DND-41 (cell line): Measurements from ENCODE around the gene KLHL30.

Experiments
- ATAC-seq: fragments of 200-7000 bp; cut with Tn5 transposase; 3 replicates; pipeline ENCODE4 v1.9.1; 2021; ENCODE audit warnings: low read depth; ENCODE audit not compliant: insufficient read depth
- DNase-seq: peaks from one replicate; pipeline ENCODE4 v3.0.0-alpha.2; 2020
- H2AFZ ChIP-seq: 2 replicates; pipeline ENCODE4 v1.6.0; 2012; ENCODE audit warnings: low read depth, low read length
- H3K27ac ChIP-seq: 2 replicates; pipeline ENCODE4 v1.5.1; 2012; ENCODE audit warnings: low read length, inconsistent platforms
- H3K27me3 ChIP-seq: fragments of 200-600 bp; sonication (generic); 2 replicates; pipeline ENCODE4 v1.6.0; 2012; ENCODE audit warnings: low read length, mild to moderate bottlenecking, inconsistent platforms; ENCODE audit not compliant: insufficient read depth, poor library complexity
- H3K36me3 ChIP-seq: 2 replicates; pipeline ENCODE4 v1.5.1; 2012; ENCODE audit warnings: low read length, inconsistent platforms; ENCODE audit not compliant: insufficient read depth
- H3K4me1 ChIP-seq: 2 replicates; pipeline ENCODE4 v1.5.1; 2012; ENCODE audit warnings: mild to moderate bottlenecking, low read length; ENCODE audit not compliant: insufficient read depth
- H3K4me2 ChIP-seq: 2 replicates; pipeline ENCODE4 v1.6.0; 2012; ENCODE audit warnings: mild to moderate bottlenecking, moderate library complexity, low read length, inconsistent platforms; ENCODE audit not compliant: insufficient read depth
- H3K4me3 ChIP-seq, 2 experiments: fragments of 200-600 bp in 1 of 2; shearing (Covaris generic) in 1 of 2; 2 replicates each; pipeline ENCODE4 v1.5.1; 2012 to 2016; ENCODE audit warnings: inconsistent platforms in 2 of 2, low read length in 2 of 2, mild to moderate bottlenecking in 2 of 2, low read depth in 1 of 2, moderate library complexity in 1 of 2
- H3K79me2 ChIP-seq: 2 replicates; pipeline ENCODE4 v1.6.0; 2012; ENCODE audit warnings: low read length, inconsistent platforms; ENCODE audit not compliant: insufficient read depth
- H3K9ac ChIP-seq: 2 replicates; pipeline ENCODE4 v1.6.0; 2012; ENCODE audit warnings: low read depth, mild to moderate bottlenecking, inconsistent platforms, low read length, moderate library complexity
- H3K9me3 ChIP-seq: 2 replicates; pipeline ENCODE4 v1.5.1; 2012; ENCODE audit warnings: low read length, moderate library complexity, mild to moderate bottlenecking, inconsistent platforms; ENCODE audit not compliant: insufficient read depth, severe bottlenecking
- H4K20me1 ChIP-seq: 2 replicates; pipeline ENCODE4 v1.6.0; 2012; ENCODE audit warnings: low read length; ENCODE audit not compliant: insufficient read depth
- EZH2 ChIP-seq: IDR thresholded peaks from 3 replicates; pipeline ENCODE4 v1.6.1; 2012; ENCODE audit warnings: borderline replicate concordance, low read depth, mild to moderate bottlenecking, moderate library complexity, low read length, inconsistent platforms; ENCODE audit not compliant: severe bottlenecking
- TF ChIP-seq, protein P1 (sequence below): IDR thresholded peaks from 2 replicates; pipeline ENCODE4 v1.5.1; 2012; ENCODE audit warnings: borderline replicate concordance, low read length, moderate library complexity, mild to moderate bottlenecking; ENCODE audit not compliant: poor library complexity, severe bottlenecking; ENCODE audit errors: extremely low read depth

Gene KLHL30

DNA sequence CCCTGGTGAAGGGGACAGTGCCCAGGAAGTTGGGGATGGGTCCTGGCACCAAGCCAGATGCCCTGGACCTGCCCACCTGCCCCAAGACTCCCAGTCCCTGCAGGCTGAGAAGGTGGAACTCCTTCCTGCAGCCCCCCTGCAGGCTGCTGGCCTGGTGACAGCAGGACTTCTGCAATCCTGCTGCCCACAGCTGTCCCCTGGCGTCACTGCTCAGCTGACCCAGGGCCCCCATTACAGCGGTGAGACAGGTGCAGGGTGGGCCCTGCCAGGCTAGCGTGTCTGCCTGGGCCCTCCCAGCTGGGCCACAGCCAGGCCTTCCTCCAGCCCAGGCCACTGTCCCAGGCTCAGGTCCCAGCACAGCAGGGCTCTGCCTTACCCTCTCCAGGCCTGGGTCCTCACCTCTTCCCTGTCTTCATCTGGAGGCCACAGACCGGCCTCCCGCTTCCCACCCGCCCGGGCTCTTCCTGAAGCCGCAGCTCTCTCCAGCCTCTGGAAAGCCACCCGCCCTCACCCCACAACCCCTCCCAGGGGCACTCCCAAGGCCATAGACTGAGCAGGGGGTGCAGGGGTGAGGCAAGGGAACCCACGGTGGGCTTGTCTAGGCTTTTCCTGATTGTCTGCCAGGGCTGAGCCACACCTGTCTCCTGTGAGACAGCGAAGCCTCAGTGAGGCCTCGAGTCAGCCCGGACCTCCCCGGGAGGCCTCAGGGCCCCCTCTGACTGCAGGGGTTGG is 11.5 kb downstream of the KLHL30 start:
- DNase-seq (no peak), ATAC-seq (no peak)
- TF ChIP-seq EZH2, result no peak
- TF ChIP-seq, protein P1, sequence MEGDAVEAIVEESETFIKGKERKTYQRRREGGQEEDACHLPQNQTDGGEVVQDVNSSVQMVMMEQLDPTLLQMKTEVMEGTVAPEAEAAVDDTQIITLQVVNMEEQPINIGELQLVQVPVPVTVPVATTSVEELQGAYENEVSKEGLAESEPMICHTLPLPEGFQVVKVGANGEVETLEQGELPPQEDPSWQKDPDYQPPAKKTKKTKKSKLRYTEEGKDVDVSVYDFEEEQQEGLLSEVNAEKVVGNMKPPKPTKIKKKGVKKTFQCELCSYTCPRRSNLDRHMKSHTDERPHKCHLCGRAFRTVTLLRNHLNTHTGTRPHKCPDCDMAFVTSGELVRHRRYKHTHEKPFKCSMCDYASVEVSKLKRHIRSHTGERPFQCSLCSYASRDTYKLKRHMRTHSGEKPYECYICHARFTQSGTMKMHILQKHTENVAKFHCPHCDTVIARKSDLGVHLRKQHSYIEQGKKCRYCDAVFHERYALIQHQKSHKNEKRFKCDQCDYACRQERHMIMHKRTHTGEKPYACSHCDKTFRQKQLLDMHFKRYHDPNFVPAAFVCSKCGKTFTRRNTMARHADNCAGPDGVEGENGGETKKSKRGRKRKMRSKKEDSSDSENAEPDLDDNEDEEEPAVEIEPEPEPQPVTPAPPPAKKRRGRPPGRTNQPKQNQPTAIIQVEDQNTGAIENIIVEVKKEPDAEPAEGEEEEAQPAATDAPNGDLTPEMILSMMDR, result no peak
- no peak overlapping the region for H3K27ac ChIP-seq
- no peaks in the 10 kb centered on the region for H3K4me1 ChIP-seq
- H3K36me3 ChIP-seq, result no peaks in the 10 kb centered on the region
- no peak overlapping the region for H3K4me3 ChIP-seq
- H4K20me1 ChIP-seq, result no peaks in the 10 kb centered on the region
- no peaks in the 10 kb centered on the region for H3K27me3 ChIP-seq
- no peak overlapping the region for H2AFZ ChIP-seq
- H3K9ac ChIP-seq, result no peak overlapping the region
- H3K9me3 ChIP-seq, result no peaks in the 10 kb centered on the region
- H3K79me2 ChIP-seq, result no peaks in the 10 kb centered on the region
- no peak overlapping the region for H3K4me2 ChIP-seq

DNA sequence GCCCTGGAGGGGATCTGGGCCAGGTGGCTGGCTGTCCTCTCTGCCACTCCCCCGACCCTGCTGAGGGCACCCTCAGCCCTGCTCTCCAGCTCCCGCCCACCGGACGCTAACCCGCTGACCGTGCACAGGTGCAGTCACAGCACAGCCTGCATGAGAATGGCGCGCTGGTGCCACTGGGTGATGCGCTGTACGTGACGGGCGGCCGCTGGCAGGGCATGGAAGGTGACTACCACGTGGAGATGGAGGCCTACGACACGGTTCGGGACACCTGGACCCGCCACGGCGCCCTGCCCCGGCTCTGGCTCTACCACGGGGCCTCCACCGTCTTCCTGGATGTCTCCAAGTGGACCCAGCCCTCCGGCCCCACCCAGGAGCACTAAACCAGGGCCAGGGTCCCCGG is 12.2 kb downstream of the KLHL30 start:
- Histone ChIP-seq H3K79me2 (no peaks in the 10 kb centered on the region), H2AFZ (no peak overlapping the region), H4K20me1 (no peaks in the 10 kb centered on the region), H3K27me3 (no peaks in the 10 kb centered on the region), H3K4me1 (no peaks in the 10 kb centered on the region), H3K4me2 (no peak overlapping the region), H3K9ac (no peak overlapping the region), H3K9me3 (no peaks in the 10 kb centered on the region), H3K4me3 (no peak overlapping the region), H3K27ac (no peak overlapping the region), H3K36me3 (no peaks in the 10 kb centered on the region)
- DNase-seq (no peak), ATAC-seq (no peak)
- no peak for TF ChIP-seq EZH2
- TF ChIP-seq, protein P1, result no peak

DNA sequence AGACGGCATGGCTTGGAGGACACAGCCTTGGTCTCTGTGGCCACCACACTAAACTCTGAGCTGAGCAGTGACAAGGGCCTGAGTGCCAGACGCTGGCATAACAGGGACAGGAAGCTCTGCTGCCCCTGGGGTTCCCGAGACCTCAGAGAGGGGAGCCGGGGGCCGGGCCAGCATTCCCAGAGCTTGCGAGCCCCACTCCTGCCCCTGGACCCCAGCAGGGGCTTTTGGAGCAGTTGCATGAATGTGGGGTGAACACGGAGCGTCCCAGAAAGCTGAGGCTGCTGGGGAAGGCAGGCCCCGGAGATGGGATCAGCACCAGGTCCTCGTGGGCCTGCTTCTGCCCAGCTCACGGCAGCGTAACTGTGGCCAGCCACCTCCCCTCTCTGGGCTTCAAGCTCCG is 12.7 kb downstream of the KLHL30 start:
- no peak for DNase-seq
- Histone ChIP-seq H3K4me2 (no peak overlapping the region), H3K4me1 (no peaks in the 10 kb centered on the region), H3K79me2 (no peaks in the 10 kb centered on the region), H3K9ac (no peak overlapping the region), H3K9me3 (no peaks in the 10 kb centered on the region), H3K27ac (no peak overlapping the region), H3K4me3 (no peak overlapping the region), H2AFZ (no peak overlapping the region), H3K36me3 (no peaks in the 10 kb centered on the region), H3K27me3 (no peaks in the 10 kb centered on the region), H4K20me1 (no peaks in the 10 kb centered on the region)
- ATAC-seq, result no peak
- TF ChIP-seq, protein P1, result no peak
- no peak for TF ChIP-seq EZH2
